GM23338 (cell line): ENCODE results near the gene ASAP2.

Experiments
- ZNF114 ChIP-seq: fragments of 250-450 bp; sonication (Bioruptor Pico); IDR thresholded peaks from 2 replicates; pipeline ENCODE4 v1.5.0; 2020; ENCODE audit warnings: mild to moderate bottlenecking, moderate library complexity
- TF ChIP-seq, protein P1 (sequence below), 2 experiments: fragments of 200-600 bp in 1 of 2; sonication (generic) in 1 of 2; conservative IDR thresholded peaks; 2 replicates each; pipeline versions ENCODE4 v1.5.1 to v1.6.1; 2016 to 2017; ENCODE audit warnings: antibody characterized with exemption in 2 of 2, low read depth in 2 of 2, mild to moderate bottlenecking in 2 of 2, moderate library complexity in 1 of 2

DNA sequence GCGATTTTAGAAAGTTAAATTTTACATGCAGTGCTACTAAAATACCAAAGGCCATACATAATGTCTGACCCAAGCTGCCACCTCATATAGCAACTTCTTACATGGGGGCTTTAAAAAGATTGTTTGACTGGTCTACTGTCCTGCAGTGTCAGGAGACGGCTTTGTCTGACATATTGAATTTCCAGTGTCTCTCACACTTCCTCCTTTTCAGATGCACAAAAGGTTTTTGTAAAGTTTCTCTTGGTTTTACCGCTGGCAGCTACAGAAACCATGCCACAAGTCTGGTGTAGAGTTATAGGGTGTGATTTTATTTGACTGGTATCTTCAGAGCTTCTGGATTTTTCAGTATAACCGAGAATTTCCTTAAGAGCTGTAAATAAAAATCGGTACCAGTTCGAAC lies 1.1 kb upstream of the ASAP2 start:
- TF ChIP-seq, protein P1, sequence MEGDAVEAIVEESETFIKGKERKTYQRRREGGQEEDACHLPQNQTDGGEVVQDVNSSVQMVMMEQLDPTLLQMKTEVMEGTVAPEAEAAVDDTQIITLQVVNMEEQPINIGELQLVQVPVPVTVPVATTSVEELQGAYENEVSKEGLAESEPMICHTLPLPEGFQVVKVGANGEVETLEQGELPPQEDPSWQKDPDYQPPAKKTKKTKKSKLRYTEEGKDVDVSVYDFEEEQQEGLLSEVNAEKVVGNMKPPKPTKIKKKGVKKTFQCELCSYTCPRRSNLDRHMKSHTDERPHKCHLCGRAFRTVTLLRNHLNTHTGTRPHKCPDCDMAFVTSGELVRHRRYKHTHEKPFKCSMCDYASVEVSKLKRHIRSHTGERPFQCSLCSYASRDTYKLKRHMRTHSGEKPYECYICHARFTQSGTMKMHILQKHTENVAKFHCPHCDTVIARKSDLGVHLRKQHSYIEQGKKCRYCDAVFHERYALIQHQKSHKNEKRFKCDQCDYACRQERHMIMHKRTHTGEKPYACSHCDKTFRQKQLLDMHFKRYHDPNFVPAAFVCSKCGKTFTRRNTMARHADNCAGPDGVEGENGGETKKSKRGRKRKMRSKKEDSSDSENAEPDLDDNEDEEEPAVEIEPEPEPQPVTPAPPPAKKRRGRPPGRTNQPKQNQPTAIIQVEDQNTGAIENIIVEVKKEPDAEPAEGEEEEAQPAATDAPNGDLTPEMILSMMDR (conservative IDR thresholded peaks at IDR 0.05; ENCODE audit: low read depth in 2 of 2): no peak
- TF ChIP-seq ZNF114 (CRISPR knock-in tag): no peak
